GM12801 (cell line): ENCODE data around the gene PRR20G.

Experiments used
- CTCF ChIP-seq: IDR thresholded peaks from one replicate; pipeline ENCODE4 v1.5.1; 2011; ENCODE audit warnings: control low read depth; ENCODE audit not compliant: insufficient read length; ENCODE audit errors: extremely low read depth

PRR20G gene

DNA sequence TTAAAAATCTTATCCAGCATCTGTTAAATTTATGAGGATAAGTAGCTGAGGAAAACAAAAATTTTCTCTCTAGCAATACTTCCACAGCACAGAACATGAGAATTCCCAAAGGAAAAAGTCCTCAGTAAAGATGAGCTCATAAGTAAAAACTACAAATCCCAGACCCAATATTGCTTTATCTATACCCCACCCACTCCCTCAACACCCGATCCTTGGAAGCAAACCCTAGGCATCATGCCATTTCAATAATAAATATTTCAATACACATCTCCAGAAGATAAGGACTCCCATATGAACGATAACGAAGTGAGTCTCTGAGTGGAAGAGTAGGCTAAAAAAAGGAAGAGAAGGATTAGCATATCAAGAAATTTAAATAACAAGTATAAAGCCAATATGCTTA is 8.3 kb upstream of the PRR20G start:
- TF ChIP-seq CTCF: no peak

DNA sequence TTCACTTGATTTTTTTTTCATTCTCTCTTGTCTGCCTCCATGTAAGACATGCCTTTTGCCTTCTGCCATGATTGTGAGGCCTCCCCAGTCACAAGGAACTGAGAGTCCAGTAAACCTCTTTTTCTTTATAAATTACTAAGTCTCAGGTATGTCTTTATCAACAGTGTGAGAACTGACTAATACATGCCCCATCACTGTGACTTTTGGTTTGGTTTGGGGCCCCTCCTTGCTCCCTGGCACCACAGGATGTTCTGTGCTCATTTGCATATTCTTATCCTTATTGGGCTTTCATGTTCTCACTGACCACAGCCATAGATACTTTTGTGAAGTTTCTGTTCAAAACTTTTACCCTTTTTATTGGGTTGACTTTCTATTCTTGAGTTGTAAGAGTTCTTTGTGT is 3.8 kb upstream of the PRR20G start:
- TF ChIP-seq CTCF: no peak

- TF ChIP-seq CTCF: no peak
Measured at GRCh38 chr3:127291114-127291513, 3.3 kb upstream of the PRR20G start.

DNA sequence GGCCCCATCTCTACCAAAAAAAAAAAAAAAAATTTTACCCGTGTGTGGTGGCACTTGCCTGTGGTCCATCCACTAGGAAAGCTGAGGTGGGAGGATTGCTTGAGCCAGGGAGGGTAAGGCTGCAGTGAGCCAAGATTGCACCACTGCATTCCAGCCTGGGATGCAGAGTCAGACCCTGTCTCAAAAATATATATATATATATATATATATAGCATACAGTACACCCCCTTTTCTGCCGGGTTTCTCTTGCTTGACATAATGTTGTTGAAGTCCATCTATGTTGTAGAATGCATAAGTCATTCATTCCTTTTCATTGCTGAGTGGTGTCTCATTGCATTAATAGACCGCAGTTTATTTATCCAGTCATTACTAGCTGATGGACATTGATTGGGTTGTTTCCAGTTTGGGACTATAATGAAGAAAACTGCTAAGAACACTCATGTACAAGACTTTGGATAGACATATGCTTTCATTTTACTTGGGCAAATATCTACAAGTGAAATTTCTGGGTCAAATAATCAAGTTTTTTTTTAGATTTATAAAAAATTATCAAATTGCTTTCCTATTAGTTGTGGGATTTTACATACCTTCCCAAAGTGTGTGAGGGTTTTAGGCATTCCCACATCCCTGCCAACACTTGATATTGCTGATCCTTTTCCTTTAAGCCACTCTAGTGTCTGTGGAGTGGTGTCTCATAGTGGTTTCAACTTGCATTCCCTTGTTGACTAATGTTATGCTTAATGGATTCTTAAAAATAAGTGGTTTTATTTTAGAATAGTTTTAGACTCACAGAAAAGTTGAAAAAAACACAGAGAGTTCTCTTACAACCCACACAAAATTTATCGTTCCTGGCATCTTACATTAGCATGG is 2.1 kb upstream of the PRR20G start:
- no peak for TF ChIP-seq CTCF

- no peak for TF ChIP-seq CTCF
Measured at GRCh38 chr3:127288921-127289705, 1.3 kb upstream of the PRR20G start.

GRCh38 chr3:127288343-127288742 is 497 bp upstream of the PRR20G start:
- TF ChIP-seq CTCF: no peak

GRCh38 chr3:127286571-127287140 is 1.2 kb downstream of the PRR20G start:
- no peak for TF ChIP-seq CTCF
